Breast epithelium (tissue), 4 donors: ENCODE measurements around the gene PP2D1. TPM values are rescaled to one million over a fixed set of nuclear protein-coding genes. Genes with fewer than 3 reads are reported as not detected.

ENCODE experiments used
- DNase-seq, 2 donors: peaks; one replicate each; pipeline ENCODE4 v3.0.0-alpha.2; 2019; ENCODE audit warnings: low spot score in 2 of 2
- H3K27ac ChIP-seq, 2 donors: fragments of 200-600 bp; sonication (generic) in 1 of 2; one replicate each; pipeline ENCODE4 v1.5.1; 2016 to 2019; ENCODE audit warnings: mild to moderate bottlenecking in 1 of 2
- H3K27me3 ChIP-seq, 2 donors: fragments of 200-600 bp; sonication (generic) in 1 of 2; one replicate each; pipeline versions ENCODE4 v1.5.1 to v1.6.0; 2017 to 2019; ENCODE audit warnings: control low read depth in 1 of 2, mild to moderate bottlenecking in 1 of 2
- H3K36me3 ChIP-seq: fragments of 200-600 bp; one replicate; pipeline ENCODE4 v1.5.1; 2019
- H3K4me1 ChIP-seq, 2 donors: fragments of 200-600 bp; sonication (generic); one replicate each; pipeline ENCODE4 v1.5.1; 2016 to 2019; ENCODE audit warnings: control low read depth in 1 of 2
- H3K4me3 ChIP-seq, 3 donors: fragments of 200-600 bp; sonication (generic); 1 replicate in 2 of 3; 2 replicates in 1 of 3; pipeline ENCODE4 v1.5.1; 2016 to 2019; ENCODE audit warnings: mild to moderate bottlenecking in 3 of 3, moderate library complexity in 2 of 3
- H3K9me3 ChIP-seq, 2 donors: fragments of 200-600 bp; sonication (generic) in 1 of 2; one replicate each; pipeline ENCODE4 v1.5.1; 2016 to 2019; ENCODE audit warnings: control low read depth in 1 of 2
- POLR2A ChIP-seq: fragments of 450-650 bp; IDR thresholded peaks from one replicate; pipeline ENCODE4 v1.6.1; 2016; ENCODE audit warnings: antibody characterized with exemption, mild to moderate bottlenecking, moderate library complexity
- POLR2AphosphoS5 ChIP-seq, 3 donors: sonication (generic); formaldehyde crosslinking; IDR thresholded peaks; one replicate each; pipeline ENCODE4 v1.6.1; 2017; ENCODE audit warnings: antibody characterized with exemption in 3 of 3
- intact Hi-C: fragments of 100-400 bp; cut with DNase I; formaldehyde crosslinking; loops from one replicate; pipeline ENCODE4 v1.15.1; 2023; ENCODE audit warnings: low total_unique reads
- total RNA-seq, 3 donors: library from RNA; depleted of rRNA; stranded (reverse); fragments of >200 nt; gene quantifications; one replicate each; pipeline ENCODE4 v1.1.0, GENCODE V29; 2016
- TF ChIP-seq, protein P1 (sequence below), 3 donors: fragments of 450-650 bp; IDR thresholded peaks; one replicate each; pipeline ENCODE4 v1.5.1; 2016 to 2017; ENCODE audit warnings: antibody characterized with exemption in 3 of 3, mild to moderate bottlenecking in 3 of 3, moderate library complexity in 3 of 3

Gene PP2D1
- total RNA-seq, 3 donors from 2014 or later, result not detected

DNA sequence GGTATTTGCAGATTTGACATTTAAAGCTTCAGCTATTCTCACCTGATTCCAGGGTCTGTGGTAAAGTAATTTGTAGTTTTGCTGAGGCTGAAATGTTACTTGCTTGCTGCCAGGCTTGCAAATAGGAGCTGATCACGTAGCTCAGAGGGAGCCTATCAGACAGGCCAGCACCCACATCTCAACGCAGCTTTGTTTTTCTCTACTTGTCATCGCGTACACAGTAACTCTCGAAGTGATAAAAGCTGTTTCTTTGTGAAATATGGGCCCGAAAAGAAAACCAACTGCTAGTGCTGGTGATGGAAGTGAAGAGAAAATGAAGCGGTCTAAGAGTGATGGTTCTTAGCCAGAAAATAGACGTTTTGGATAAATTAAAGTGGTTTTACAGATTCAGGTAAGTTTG lies 41.7 kb downstream of the PP2D1 start:
- TF ChIP-seq, protein P1, sequence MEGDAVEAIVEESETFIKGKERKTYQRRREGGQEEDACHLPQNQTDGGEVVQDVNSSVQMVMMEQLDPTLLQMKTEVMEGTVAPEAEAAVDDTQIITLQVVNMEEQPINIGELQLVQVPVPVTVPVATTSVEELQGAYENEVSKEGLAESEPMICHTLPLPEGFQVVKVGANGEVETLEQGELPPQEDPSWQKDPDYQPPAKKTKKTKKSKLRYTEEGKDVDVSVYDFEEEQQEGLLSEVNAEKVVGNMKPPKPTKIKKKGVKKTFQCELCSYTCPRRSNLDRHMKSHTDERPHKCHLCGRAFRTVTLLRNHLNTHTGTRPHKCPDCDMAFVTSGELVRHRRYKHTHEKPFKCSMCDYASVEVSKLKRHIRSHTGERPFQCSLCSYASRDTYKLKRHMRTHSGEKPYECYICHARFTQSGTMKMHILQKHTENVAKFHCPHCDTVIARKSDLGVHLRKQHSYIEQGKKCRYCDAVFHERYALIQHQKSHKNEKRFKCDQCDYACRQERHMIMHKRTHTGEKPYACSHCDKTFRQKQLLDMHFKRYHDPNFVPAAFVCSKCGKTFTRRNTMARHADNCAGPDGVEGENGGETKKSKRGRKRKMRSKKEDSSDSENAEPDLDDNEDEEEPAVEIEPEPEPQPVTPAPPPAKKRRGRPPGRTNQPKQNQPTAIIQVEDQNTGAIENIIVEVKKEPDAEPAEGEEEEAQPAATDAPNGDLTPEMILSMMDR (IDR thresholded peaks at IDR 0.05), result no peak
- TF ChIP-seq POLR2A (no peak), POLR2AphosphoS5 (IDR thresholded peaks at IDR 0.05) (no peak)
- Histone ChIP-seq H3K27me3 (no peaks in the 10 kb centered on the region), H3K4me3 (no peak overlapping the region), H3K36me3 (no peaks in the 10 kb centered on the region), H3K9me3 (no peaks in the 10 kb centered on the region), H3K4me1 (no peaks in the 10 kb centered on the region), H3K27ac (no peak overlapping the region)
- DNase-seq, result no peak
- intact Hi-C loops, result no loop called here

DNA sequence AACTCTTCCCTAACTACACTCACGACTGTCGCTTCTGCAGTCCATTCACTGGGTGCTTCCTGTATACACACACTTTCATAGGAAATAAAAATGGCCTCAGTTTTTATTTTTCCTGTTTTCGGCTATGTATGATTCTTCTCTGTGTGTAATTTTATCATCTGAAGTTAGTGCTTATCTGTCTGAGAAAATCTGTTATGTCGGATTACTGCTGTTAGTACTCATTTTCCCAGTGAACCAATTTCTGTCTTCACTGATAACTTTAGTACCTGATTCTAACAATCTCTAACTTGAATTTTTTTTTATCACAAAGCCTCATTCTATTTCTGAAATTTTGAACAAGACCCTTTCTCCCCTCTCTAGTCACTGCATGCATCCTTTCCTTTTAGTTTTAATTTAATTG lies 44.3 kb downstream of the PP2D1 start:
- H3K27me3 ChIP-seq, result no peaks in the 10 kb centered on the region
- TF ChIP-seq POLR2AphosphoS5 (IDR thresholded peaks at IDR 0.05), result no peak
- TF ChIP-seq, protein P1 (IDR thresholded peaks at IDR 0.05), result no peak
- no peak for TF ChIP-seq POLR2A
- intact Hi-C loops, result no loop called here
- H3K9me3 ChIP-seq, result no peaks in the 10 kb centered on the region
- no peaks in the 10 kb centered on the region for H3K36me3 ChIP-seq
- DNase-seq, result no peak
- no peak overlapping the region for H3K4me3 ChIP-seq
- H3K4me1 ChIP-seq, result no peaks in the 10 kb centered on the region
- H3K27ac ChIP-seq, result no peak overlapping the region

DNA sequence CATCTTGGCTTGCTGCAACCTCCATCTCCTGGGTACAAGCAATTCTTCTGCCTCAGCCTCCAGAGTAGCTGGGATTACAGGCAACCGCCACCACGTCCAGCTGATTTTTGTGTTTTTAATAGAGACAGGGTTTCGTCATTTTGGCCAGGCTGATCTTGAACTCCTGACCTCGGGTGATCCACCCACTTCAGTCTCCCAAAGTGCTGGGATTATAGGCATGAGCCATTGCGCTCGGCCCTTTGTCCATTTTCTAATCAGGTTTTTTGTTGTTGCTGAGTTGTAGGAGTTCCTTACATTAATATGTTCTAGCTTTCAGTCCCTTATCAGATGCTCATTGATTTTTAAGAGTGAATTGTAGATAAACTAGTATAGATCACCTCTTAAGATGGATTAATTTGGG lies 44.9 kb downstream of the PP2D1 start:
- DNase-seq, result no peak
- no peak overlapping the region for H3K27ac ChIP-seq
- TF ChIP-seq POLR2AphosphoS5 (IDR thresholded peaks at IDR 0.05), result no peak
- TF ChIP-seq, protein P1 (IDR thresholded peaks at IDR 0.05), result no peak
- TF ChIP-seq POLR2A, result no peak
- no peaks in the 10 kb centered on the region for H3K4me1 ChIP-seq
- intact Hi-C loops, result no loop called here
- no peaks in the 10 kb centered on the region for H3K36me3 ChIP-seq
- no peaks in the 10 kb centered on the region for H3K9me3 ChIP-seq
- no peaks in the 10 kb centered on the region for H3K27me3 ChIP-seq
- H3K4me3 ChIP-seq, result no peak overlapping the region

DNA sequence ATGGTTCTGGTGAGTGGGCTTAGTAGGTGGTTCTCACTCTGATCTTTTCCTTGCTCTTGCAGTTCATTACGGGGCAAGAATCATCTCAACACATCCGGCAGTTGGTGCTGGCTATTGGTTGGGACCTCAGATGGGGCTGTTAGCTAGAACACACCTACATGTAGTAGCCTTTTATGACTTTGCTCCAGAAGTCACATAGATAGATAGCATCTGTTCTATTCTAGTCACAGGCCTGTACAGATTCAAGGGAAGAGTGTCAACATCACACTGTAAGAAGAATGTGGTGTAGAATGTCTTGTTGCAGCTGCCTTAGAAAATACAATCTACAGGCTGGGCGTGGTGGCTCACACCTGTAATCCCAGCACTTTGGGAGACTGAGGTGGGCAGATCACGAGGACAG lies 50.1 kb downstream of the PP2D1 start:
- Histone ChIP-seq H3K36me3 (no peaks in the 10 kb centered on the region), H3K4me3 (no peak overlapping the region), H3K9me3 (no peaks in the 10 kb centered on the region), H3K27me3 (no peaks in the 10 kb centered on the region), H3K4me1 (no peaks in the 10 kb centered on the region), H3K27ac (no peak overlapping the region)
- intact Hi-C loops, result no loop called here
- TF ChIP-seq, protein P1 (IDR thresholded peaks at IDR 0.05), result no peak
- TF ChIP-seq POLR2A, result no peak
- no peak for TF ChIP-seq POLR2AphosphoS5 (IDR thresholded peaks at IDR 0.05)
- no peak for DNase-seq

DNA sequence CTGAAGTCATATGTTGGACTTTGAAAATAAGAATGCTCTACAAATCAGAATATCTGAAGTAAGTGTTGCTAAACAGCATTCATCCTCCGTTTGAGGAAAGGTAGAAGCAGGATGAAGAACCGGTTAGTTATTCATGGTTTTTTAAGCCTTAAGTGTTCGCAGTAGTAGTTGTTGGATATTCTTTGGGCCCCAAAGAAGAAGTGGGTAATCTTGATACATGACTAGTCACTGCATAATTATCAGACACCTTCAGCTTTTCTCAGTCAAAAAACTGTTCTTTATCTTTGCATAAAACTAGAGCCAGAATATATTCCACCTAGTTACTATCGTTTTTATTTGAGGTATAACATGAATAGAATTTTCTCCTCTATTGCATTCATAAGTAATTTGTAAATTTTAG lies 51.4 kb downstream of the PP2D1 start:
- intact Hi-C loops, result no loop called here
- Histone ChIP-seq H3K9me3 (no peaks in the 10 kb centered on the region), H3K27ac (no peak overlapping the region), H3K27me3 (no peaks in the 10 kb centered on the region), H3K4me3 (no peak overlapping the region), H3K36me3 (no peaks in the 10 kb centered on the region), H3K4me1 (no peaks in the 10 kb centered on the region)
- no peak for DNase-seq
- no peak for TF ChIP-seq POLR2A
- TF ChIP-seq, protein P1 (IDR thresholded peaks at IDR 0.05), result no peak
- no peak for TF ChIP-seq POLR2AphosphoS5 (IDR thresholded peaks at IDR 0.05)
